GM12872 (cell line): ENCODE results near the gene EFCAB14.

Source experiments
- CTCF ChIP-seq: IDR thresholded peaks from 3 replicates; pipeline ENCODE4 v1.5.1; 2011; ENCODE audit warnings: low read depth, mild to moderate bottlenecking, low read length, moderate library complexity; ENCODE audit not compliant: insufficient read depth

EFCAB14 gene

GRCh38 chr1:46676531-46676930 is 42.4 kb downstream of the EFCAB14 start:
- TF ChIP-seq CTCF = no peak

- no peak for TF ChIP-seq CTCF
Observed at GRCh38 chr1:46675549-46676314, 43.2 kb downstream of the EFCAB14 start.

GRCh38 chr1:46673749-46674182 is 45.1 kb downstream of the EFCAB14 start:
- no peak for TF ChIP-seq CTCF

GRCh38 chr1:46672696-46673095 is 46.2 kb downstream of the EFCAB14 start:
- no peak for TF ChIP-seq CTCF

- TF ChIP-seq CTCF = no peak
Observed at GRCh38 chr1:46671554-46671953, 47.4 kb downstream of the EFCAB14 start, which contains the start of gene TEX38. TSS of gene TEX38 (plus strand) at chr1:46671854. CDS start at chr1:46671935, 81 bp downstream.

GRCh38 chr1:46670134-46670533 is 48.8 kb downstream of the EFCAB14 start:
- TF ChIP-seq CTCF = no peak

GRCh38 chr1:46667782-46668760 is 50.8 kb downstream of the EFCAB14 start, which contains the start of gene ATPAF1:
TSS of gene ATPAF1 (minus strand) at chr1:46668364. CDS start at chr1:46668322, 42 bp downstream.
- no peak for TF ChIP-seq CTCF
